HepG2 (cell line): ENCODE results near the gene MAP2K7. TPM values are rescaled to one million over a fixed set of nuclear protein-coding genes. Genes with fewer than 3 reads are reported as not detected.

Source experiments
- AGO1 ChIP-seq: fragments of 200-400 bp; formaldehyde crosslinking; IDR thresholded peaks from 2 replicates; pipeline ENCODE4 v1.6.1; 2017; ENCODE audit warnings: mild to moderate bottlenecking, low read depth, low read length, moderate library complexity; ENCODE audit not compliant: poor library complexity, severe bottlenecking
- KDM2A ChIP-seq: sonication (generic); formaldehyde crosslinking; IDR thresholded peaks from 2 replicates; pipeline ENCODE4 v1.4.0; 2020; ENCODE audit warnings: low read depth, missing genetic modification reagents, borderline replicate concordance
- SP140L ChIP-seq: sonication (generic); formaldehyde crosslinking; IDR thresholded peaks from 2 replicates; pipeline ENCODE4 v1.4.0; 2020; ENCODE audit warnings: missing genetic modification reagents, borderline replicate concordance
- ZBTB8A ChIP-seq: sonication (generic); formaldehyde crosslinking; IDR thresholded peaks from 2 replicates; pipeline ENCODE4 v1.4.0; 2020; ENCODE audit warnings: mild to moderate bottlenecking, low read depth, missing genetic modification reagents, borderline replicate concordance
- ZNF788 ChIP-seq: sonication (generic); formaldehyde crosslinking; IDR thresholded peaks from 2 replicates; pipeline ENCODE4 v1.5.0; 2020; ENCODE audit warnings: mild to moderate bottlenecking, missing genetic modification reagents, borderline replicate concordance
- ZNF790 ChIP-seq: sonication (generic); formaldehyde crosslinking; IDR thresholded peaks from 2 replicates; pipeline ENCODE4 v1.8.0; 2022; ENCODE audit warnings: missing genetic modification reagents, mild to moderate bottlenecking, borderline replicate concordance
- polyA plus RNA-seq, 8 experiments: library from polyadenylated mRNA; depleted of rRNA in 3 of 8; stranded (reverse) in 7 of 8; unstranded in 1 of 8; fragments of >200 nt; fragmentation: Illumina TruSeq in 4 of 8; extraction: Trizol in 4 of 8; gene quantifications; 2 replicates each; pipeline versions ENCODE4 v1.2.1 to v1.2.3, GENCODE V29; 2011 to 2016; ENCODE audit warnings: low read depth in 4 of 8, missing spikeins in 1 of 8, mixed read lengths in 1 of 8; ENCODE audit not compliant: insufficient read depth in 1 of 8
- total RNA-seq, 5 experiments: library from RNA; depleted of rRNA; stranded (reverse); fragments of >200 nt; fragmentation: Illumina TruSeq; extraction: Trizol; gene quantifications; 2 replicates each; pipeline ENCODE4 v1.2.3, GENCODE V29; 2016; ENCODE audit warnings: low read depth in 1 of 5
- TF ChIP-seq, protein P1 (sequence below): sonication (generic); formaldehyde crosslinking; IDR thresholded peaks from 2 replicates; pipeline ENCODE4 v1.4.0; 2020; ENCODE audit warnings: missing genetic modification reagents, borderline replicate concordance
- TF ChIP-seq, protein P2 (sequence below): sonication (generic); formaldehyde crosslinking; IDR thresholded peaks from 2 replicates; pipeline ENCODE4 v1.5.0; 2020; ENCODE audit warnings: missing genetic modification reagents
- TF ChIP-seq, protein P3 (sequence below): fragments of 450-650 bp; IDR thresholded peaks from 2 replicates; pipeline ENCODE4 v1.6.1; 2017

Gene MAP2K7
- total and polyA plus RNA-seq, 2 of the 13 experiments (the other 11 are each of a cell fraction or from before 2014, with no cell fraction given), result 9.0 to 10.8 TPM

DNA sequence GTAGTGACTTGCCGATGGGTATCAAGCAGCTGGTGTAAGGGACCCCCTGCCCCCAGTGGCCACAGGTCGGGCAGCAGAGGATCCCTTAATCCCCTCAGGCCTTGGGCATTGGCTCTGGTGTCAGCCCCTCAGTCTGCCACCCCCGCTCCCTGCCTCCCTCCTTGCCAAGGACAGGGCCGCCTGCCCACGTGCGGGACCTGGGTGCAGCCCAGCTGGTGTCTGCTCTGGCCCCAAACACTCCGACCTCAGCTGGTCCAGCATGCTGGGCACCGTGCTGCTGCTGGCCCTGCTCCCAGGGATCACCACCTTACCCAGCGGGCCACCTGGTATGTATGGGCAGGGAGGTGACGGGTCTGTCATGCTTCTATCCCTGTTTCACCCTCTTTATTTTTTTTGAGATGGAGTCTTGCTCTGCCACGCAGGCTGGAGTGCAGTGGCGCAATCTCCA, 10.9 kb downstream of the MAP2K7 start, which contains the start of gene TGFBR3L (continued):
- TF ChIP-seq, protein P1, sequence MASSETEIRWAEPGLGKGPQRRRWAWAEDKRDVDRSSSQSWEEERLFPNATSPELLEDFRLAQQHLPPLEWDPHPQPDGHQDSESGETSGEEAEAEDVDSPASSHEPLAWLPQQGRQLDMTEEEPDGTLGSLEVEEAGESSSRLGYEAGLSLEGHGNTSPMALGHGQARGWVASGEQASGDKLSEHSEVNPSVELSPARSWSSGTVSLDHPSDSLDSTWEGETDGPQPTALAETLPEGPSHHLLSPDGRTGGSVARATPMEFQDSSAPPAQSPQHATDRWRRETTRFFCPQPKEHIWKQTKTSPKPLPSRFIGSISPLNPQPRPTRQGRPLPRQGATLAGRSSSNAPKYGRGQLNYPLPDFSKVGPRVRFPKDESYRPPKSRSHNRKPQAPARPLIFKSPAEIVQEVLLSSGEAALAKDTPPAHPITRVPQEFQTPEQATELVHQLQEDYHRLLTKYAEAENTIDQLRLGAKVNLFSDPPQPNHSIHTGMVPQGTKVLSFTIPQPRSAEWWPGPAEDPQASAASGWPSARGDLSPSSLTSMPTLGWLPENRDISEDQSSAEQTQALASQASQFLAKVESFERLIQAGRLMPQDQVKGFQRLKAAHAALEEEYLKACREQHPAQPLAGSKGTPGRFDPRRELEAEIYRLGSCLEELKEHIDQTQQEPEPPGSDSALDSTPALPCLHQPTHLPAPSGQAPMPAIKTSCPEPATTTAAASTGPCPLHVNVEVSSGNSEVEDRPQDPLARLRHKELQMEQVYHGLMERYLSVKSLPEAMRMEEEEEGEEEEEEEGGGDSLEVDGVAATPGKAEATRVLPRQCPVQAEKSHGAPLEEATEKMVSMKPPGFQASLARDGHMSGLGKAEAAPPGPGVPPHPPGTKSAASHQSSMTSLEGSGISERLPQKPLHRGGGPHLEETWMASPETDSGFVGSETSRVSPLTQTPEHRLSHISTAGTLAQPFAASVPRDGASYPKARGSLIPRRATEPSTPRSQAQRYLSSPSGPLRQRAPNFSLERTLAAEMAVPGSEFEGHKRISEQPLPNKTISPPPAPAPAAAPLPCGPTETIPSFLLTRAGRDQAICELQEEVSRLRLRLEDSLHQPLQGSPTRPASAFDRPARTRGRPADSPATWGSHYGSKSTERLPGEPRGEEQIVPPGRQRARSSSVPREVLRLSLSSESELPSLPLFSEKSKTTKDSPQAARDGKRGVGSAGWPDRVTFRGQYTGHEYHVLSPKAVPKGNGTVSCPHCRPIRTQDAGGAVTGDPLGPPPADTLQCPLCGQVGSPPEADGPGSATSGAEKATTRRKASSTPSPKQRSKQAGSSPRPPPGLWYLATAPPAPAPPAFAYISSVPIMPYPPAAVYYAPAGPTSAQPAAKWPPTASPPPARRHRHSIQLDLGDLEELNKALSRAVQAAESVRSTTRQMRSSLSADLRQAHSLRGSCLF (CRISPR knock-in tag), result no peak
- TF ChIP-seq, protein P2, sequence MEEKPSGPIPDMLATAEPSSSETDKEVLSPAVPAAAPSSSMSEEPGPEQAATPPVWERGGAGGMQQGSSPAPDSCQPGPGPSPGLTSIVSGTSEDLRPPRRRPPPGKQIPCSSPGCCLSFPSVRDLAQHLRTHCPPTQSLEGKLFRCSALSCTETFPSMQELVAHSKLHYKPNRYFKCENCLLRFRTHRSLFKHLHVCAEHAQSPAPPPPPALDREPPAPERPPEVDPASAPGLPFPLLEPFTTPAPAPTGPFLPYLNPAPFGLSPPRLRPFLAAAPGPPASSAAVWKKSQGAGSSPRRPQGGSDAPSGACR (CRISPR knock-in tag), result no peak
- TF ChIP-seq, protein P3, sequence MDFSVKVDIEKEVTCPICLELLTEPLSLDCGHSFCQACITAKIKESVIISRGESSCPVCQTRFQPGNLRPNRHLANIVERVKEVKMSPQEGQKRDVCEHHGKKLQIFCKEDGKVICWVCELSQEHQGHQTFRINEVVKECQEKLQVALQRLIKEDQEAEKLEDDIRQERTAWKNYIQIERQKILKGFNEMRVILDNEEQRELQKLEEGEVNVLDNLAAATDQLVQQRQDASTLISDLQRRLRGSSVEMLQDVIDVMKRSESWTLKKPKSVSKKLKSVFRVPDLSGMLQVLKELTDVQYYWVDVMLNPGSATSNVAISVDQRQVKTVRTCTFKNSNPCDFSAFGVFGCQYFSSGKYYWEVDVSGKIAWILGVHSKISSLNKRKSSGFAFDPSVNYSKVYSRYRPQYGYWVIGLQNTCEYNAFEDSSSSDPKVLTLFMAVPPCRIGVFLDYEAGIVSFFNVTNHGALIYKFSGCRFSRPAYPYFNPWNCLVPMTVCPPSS, result no peak
- TF ChIP-seq KDM2A (CRISPR knock-in tag) (peak; percentile 33; the same call in 1 of the 2 replicates), ZNF788 (no peak), SP140L (CRISPR knock-in tag) (no peak), AGO1 (peak; percentile 92), ZNF790 (CRISPR knock-in tag) (no peak), ZBTB8A (CRISPR knock-in tag) (no peak)
